Spinal cord (tissue), 10 donors: ENCODE measurements around the gene RRP1. TPM values are rescaled to one million over a fixed set of nuclear protein-coding genes. Genes with fewer than 3 reads are reported as not detected.

Experiments used
- DNase-seq, 6 donors: peaks; one replicate each; pipeline versions ENCODE4 v3.0.0 to v3.0.0-alpha.2; 2013 to 2015; ENCODE audit warnings: low spot score in 6 of 6, low read depth in 4 of 6
- H3K27ac ChIP-seq: one replicate; pipeline ENCODE4 v1.5.1; 2013; ENCODE audit warnings: low read depth, low read length, control low read depth
- H3K27me3 ChIP-seq: one replicate; pipeline ENCODE4 v1.6.1; 2013; ENCODE audit warnings: low read length; ENCODE audit not compliant: control insufficient read depth, insufficient read depth
- H3K36me3 ChIP-seq: one replicate; pipeline ENCODE4 v1.6.1; 2013; ENCODE audit warnings: low read length; ENCODE audit not compliant: control insufficient read depth, insufficient read depth
- H3K4me1 ChIP-seq: one replicate; pipeline ENCODE4 v1.6.1; 2013; ENCODE audit warnings: low read length; ENCODE audit not compliant: control insufficient read depth, insufficient read depth
- H3K4me3 ChIP-seq: one replicate; pipeline ENCODE4 v1.5.1; 2013; ENCODE audit warnings: low read depth, low read length, control low read depth
- H3K9me3 ChIP-seq: one replicate; pipeline ENCODE4 v1.6.1; 2013; ENCODE audit warnings: low read length; ENCODE audit not compliant: control insufficient read depth, insufficient read depth
- WGBS: methylation state at CpG from one replicate; pipeline ENCODE4 v1.1.5; 2013; ENCODE audit warnings: missing lambda C conversion rate; ENCODE audit not compliant: insufficient coverage; 5-methylcytosine and 5-hydroxymethylcytosine counted together
- polyA plus RNA-seq, 2 donors: library from polyadenylated mRNA; unstranded; fragments of 120-200 nt; gene quantifications; one replicate each; pipeline ENCODE4 v1.2.1, GENCODE V29; 2013; ENCODE audit not compliant: insufficient read length in 2 of 2
- total RNA-seq, 2 donors: library from RNA; depleted of rRNA in 1 of 2; stranded (reverse); fragments of 120-200 nt in 1 of 2; fragments of >200 nt in 1 of 2; gene quantifications; one replicate each; pipeline versions ENCODE4 v1.2.3 to v1.2.4, GENCODE V29; 2013 to 2014
- donor health status: healthy.

The RRP1 gene
- total and polyA plus RNA-seq, 4 donors: 14.2 to 39.2 (median 24.1) TPM

DNA sequence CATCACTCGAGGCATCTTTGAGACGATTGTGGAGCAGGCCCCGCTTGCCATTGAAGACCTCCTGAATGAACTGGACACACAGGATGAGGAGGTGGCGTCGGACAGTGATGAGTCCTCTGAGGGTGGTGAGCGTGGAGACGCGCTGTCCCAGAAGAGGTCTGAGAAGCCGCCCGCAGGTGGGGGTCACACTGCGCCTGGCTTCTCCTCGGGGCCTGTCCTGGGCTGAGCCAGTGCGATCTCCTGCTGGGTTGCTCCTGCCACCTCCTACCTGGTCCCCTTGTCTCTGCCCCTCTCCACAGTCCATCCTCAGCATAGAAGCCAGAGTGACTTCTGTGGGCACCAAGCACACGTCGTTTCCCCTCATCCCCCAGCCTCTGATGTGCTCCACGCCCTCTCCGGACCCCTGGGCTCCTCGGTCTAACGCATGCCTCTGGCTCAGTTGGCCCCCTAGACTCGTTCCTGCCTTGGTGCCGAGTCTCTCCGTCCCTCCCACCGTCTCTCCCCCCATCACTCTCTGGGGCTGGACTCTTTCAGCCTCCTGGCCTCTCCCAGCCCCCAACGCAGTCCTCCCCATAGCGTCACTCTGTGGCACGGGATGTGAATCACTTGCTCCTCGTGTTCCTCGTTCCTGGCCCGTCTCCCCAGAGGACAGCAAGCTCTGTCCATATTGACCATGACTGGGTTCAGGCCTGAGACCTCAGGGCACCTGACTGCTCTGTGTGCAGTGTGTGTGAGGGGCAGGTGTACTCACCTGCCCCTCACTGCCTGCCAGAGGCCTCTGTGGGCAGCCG lies 8.7 kb downstream of the RRP1 start:
- Histone ChIP-seq H3K4me1 (no peaks in the 10 kb centered on the region), H3K9me3 (no peaks in the 10 kb centered on the region), H3K36me3 (peaks cover 99% of the 10 kb centered on the region), H3K27ac (no peak overlapping the region), H3K4me3 (no peak overlapping the region), H3K27me3 (no peaks in the 10 kb centered on the region)
- WGBS: 96% methylated on average over 30 of the region's 30 CpGs
- DNase-seq: no peak

DNA sequence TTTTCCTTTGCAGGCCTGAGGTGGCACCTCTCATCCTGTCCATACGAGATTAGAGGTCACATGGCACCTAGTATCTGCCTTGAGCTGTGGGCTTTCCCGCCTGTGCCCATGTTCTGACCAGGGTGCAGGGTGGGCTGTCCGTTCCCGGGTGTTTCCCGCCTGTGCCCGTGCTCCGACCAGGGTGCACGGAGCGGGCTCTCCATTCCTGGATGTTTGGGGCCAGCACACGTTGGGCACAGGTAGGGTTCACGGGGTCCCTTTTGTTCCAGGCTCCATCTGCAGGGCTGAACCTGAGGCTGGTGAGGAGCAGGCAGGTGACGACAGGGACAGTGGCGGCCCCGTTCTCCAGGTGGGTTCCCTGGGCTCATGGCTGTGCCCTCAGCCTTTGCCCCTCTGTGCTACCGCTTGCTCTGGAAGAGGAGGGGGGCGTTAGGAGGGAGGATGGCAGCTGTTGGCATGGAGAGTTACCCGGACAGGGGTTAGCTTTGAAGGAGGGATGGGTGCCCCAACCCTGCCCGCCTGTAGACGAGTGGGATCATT lies 10.0 kb downstream of the RRP1 start:
- Histone ChIP-seq H3K4me3 (no peak overlapping the region), H3K27me3 (no peaks in the 10 kb centered on the region), H3K9me3 (no peaks in the 10 kb centered on the region), H3K4me1 (no peaks in the 10 kb centered on the region), H3K27ac (no peak overlapping the region), H3K36me3 (peaks cover 99% of the 10 kb centered on the region)
- WGBS: 95% methylated on average over 19 of the region's 19 CpGs
- DNase-seq: no peak

DNA sequence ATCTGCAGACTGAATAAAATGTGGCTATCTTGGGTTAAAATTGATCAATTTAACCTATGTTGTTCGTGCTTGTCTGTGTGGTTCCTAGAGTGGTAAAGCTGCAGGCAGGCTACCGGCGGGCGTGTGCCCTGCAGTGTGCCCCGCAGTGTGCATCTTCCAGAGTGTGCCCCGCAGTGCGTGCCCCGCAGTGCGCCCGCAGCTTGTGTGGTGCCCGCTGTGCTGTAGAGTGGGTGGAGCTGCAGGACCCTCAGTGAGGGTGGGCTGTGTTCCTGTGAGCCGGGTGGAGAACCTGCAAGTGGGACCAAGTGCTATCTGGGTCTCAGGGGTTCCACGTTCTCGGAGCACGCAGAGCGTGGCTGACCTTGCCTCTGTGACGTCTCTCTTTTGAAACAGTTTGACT lies 10.7 kb downstream of the RRP1 start:
- Histone ChIP-seq H3K36me3 (peaks cover 97% of the 10 kb centered on the region), H3K27me3 (no peaks in the 10 kb centered on the region), H3K27ac (no peak overlapping the region), H3K9me3 (no peaks in the 10 kb centered on the region), H3K4me3 (no peak overlapping the region), H3K4me1 (no peaks in the 10 kb centered on the region)
- 93% methylated on average over 13 of the region's 17 CpGs for WGBS
- DNase-seq: no peak

DNA sequence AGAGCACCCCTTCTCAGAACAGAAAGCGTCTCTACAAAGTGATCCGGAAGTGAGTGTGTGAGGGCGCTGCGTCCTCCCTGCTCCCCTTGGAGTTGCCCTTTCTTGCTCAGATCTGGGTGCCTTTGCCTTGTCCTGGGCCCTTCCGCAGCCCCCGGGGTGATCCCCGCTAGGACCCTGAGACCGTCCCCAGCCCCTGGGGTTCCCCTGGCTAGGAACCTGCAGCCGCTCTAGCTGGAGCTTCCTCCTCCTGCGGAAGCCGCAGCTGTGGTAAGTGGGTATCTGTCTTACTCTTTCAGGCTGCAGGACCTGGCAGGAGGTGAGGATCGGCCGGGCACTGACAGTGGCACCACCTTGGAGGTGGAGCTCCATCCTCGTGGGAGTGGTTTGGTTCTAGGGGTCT lies 11.2 kb downstream of the RRP1 start:
- Histone ChIP-seq H3K27me3 (no peaks in the 10 kb centered on the region), H3K9me3 (no peaks in the 10 kb centered on the region), H3K4me1 (no peaks in the 10 kb centered on the region), H3K27ac (no peak overlapping the region), H3K4me3 (no peak overlapping the region), H3K36me3 (peaks cover 97% of the 10 kb centered on the region)
- no peak for DNase-seq
- 95% methylated on average over 14 of the region's 14 CpGs for WGBS

DNA sequence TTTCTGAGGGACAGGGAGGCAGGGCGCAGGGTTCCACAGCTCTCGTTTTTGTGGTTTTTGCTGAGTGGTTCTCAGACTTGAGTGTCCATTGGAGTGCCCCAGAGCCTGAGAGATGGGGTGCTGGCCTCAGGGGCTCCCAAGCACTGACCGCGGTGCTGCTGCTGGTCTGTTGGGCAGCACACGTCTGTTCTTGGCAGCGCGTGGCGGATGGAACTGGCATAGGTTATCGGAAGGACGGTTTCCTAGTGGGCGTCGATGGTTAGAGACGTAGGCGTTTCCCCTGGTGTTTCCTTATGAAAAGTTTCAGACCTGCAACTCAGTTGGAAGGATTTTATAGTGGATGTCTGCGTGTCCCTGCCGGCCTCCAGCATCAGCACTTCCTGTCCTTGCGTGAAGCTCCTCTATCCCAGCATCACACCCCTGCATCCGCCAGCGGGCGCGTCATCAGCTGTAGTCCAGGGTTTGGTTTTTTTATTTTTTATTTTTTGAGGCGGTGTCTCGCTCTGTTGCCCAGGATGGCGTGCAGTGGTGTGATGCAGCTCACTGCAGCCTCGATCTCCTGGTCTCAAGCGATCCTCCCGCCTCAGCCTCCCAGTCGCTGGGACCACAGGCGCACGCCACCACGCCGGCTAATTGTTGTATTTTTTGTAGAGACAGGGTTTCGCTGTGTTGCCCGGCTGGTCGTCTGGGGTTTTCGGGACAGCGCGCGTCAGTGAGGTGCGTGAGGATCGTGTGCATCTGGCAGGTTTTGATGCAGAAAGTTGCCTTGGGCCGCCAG lies 11.8 kb downstream of the RRP1 start:
- Histone ChIP-seq H3K27ac (no peak overlapping the region), H3K9me3 (no peaks in the 10 kb centered on the region), H3K4me3 (no peak overlapping the region), H3K4me1 (no peaks in the 10 kb centered on the region), H3K36me3 (peaks cover 98% of the 10 kb centered on the region), H3K27me3 (no peaks in the 10 kb centered on the region)
- 98% methylated on average over 36 of the region's 42 CpGs for WGBS
- no peak for DNase-seq

DNA sequence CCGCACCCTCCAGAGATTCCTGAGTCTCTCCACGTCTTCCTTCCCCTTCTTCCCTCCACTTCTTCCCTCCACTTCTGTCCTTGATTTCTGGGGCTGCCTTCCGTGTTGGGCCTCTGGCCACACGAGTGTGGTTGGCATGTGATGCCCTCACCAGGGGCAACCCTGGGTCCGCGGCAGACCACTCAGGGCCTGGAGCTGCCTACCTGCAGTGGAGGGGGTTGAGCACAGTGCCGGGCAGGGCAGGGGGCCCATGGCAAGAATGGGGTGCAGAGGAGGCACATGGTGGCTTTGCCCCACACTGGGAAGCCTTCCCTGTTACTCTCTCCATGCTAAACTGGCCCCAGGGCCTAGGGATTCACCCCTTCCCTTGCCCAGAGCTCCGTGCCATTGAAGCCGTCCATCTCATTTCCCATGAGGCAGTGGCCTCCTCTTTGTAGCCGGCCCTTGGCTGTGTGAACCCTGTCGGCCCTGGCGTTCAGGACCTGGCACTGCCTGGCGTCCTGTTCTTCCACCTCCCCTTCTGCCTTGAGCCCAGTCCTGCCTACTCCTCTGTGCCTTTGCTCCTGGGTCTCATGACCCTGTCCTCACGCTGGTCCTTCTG lies 13.4 kb downstream of the RRP1 start:
- no peaks in the 10 kb centered on the region for H3K4me1 ChIP-seq
- no peak for DNase-seq
- no peak overlapping the region for H3K27ac ChIP-seq
- WGBS: 95% methylated on average over 13 of the region's 14 CpGs
- H3K36me3 ChIP-seq: peaks cover 86% of the 10 kb centered on the region
- H3K4me3 ChIP-seq: no peak overlapping the region
- H3K27me3 ChIP-seq: no peaks in the 10 kb centered on the region
- no peaks in the 10 kb centered on the region for H3K9me3 ChIP-seq

DNA sequence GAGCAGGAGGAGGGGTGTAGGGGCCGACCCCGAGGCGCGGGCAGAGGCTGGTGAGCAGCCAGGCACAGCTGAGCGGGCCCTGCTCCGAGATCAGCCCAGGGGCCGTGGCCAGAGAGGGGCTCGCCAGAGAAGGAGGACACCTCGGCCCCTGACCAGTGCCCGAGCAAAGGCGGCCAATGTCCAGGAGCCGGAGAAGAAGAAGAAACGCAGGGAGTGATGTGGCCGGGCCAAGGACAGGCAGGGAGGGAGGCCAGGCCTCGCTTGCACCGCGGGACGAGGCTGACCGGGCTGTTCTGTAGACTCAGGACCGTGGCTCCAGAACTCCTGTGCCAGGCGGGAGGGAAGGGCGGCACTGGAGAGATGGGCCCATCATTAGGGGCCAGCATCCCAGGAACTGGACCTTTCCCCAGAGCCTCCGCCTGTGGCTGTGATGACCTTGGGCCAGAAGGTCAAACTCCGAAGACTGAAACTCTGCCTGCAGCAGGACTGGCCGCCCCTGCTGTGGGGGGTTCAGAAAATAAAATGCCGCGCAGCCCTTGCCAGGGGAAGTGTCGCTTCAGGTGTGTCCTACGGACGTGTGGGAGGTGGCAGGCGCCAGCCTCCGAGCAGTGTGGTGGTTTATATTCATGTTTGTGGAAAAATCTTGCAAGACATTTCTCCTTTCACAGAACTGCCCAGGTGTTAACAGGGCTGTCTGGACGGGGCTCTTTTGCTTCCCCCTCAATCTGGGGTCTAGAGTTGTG lies 14.4 kb downstream of the RRP1 start:
- H3K27ac ChIP-seq: no peak overlapping the region
- 93% methylated on average over 31 of the region's 33 CpGs for WGBS
- H3K36me3 ChIP-seq: peaks cover 86% of the 10 kb centered on the region
- no peaks in the 10 kb centered on the region for H3K4me1 ChIP-seq
- DNase-seq: no peak
- H3K4me3 ChIP-seq: no peak overlapping the region
- no peaks in the 10 kb centered on the region for H3K9me3 ChIP-seq
- H3K27me3 ChIP-seq: no peaks in the 10 kb centered on the region

DNA sequence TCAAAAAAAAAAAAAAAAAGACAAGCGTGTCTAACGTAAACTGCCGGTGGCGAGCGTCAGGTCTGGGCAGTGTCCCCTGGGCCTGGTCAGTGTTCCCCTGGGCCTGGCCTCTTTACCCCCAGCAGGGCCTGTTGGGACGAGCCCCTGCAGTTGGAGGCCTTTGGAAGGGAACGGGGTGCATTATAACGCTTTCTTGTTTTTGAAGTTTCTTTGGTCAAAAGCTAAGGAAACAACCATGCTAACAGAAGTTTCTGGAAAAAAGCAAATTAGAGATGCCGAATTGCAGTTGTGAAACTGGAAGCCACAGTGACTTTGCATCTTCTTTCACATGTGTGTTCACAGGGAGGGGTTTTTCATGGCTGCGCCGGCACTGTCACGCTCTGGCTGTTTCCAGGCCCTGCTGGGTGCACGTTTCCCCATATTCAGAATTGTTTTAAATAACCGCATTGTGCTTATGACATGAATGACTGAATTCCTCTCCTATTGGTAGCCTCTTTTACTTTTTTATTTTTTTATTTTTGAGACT lies 16.0 kb downstream of the RRP1 start:
- WGBS: 79% methylated on average over 12 of the region's 14 CpGs

More for the DNA sequence above, 16.0 kb downstream of the RRP1 start:
- DNase-seq: no peak
- no peaks in the 10 kb centered on the region for H3K9me3 ChIP-seq
- no peak overlapping the region for H3K4me3 ChIP-seq
- no peaks in the 10 kb centered on the region for H3K27me3 ChIP-seq
- H3K27ac ChIP-seq: no peak overlapping the region
- peaks cover 4% of the 10 kb centered on the region for H3K4me1 ChIP-seq
- peaks cover 86% of the 10 kb centered on the region for H3K36me3 ChIP-seq
